Adipocyte (in vitro differentiated cells): ENCODE results near the gene RTN4RL1.
"Not testable (repeated sequence)": the region's sequence is repeated elsewhere in the genome, so short reads cannot be mapped to it uniquely, and the experiment has no call there.

ENCODE experiments used
- DNase-seq: peaks from one replicate; pipeline ENCODE4 v3.0.0-alpha.2; 2015; ENCODE audit warnings: low read depth
- H3K27me3 ChIP-seq: replicated peaks from 2 replicates; pipeline ENCODE4 v1.7.0; 2013; ENCODE audit warnings: mild to moderate bottlenecking, low read length, moderate library complexity; ENCODE audit not compliant: control insufficient read depth, insufficient read depth
- H3K36me3 ChIP-seq: 2 replicates; pipeline ENCODE4 v1.7.0; 2013; ENCODE audit warnings: low read length, mild to moderate bottlenecking, moderate library complexity; ENCODE audit not compliant: control insufficient read depth, insufficient read depth, severe bottlenecking
- H3K4me1 ChIP-seq: 2 replicates; pipeline ENCODE4 v1.7.0; 2013; ENCODE audit warnings: mild to moderate bottlenecking, low read length, moderate library complexity; ENCODE audit not compliant: control insufficient read depth, insufficient read depth
- H3K4me3 ChIP-seq: 2 replicates; pipeline ENCODE4 v1.7.0; 2013; ENCODE audit warnings: mild to moderate bottlenecking, low read length, moderate library complexity
- H3K9ac ChIP-seq: 2 replicates; pipeline ENCODE4 v1.7.0; 2013; ENCODE audit warnings: mild to moderate bottlenecking, low read length, moderate library complexity
- H3K9me3 ChIP-seq: 2 replicates; pipeline ENCODE4 v1.7.0; 2013; ENCODE audit warnings: mild to moderate bottlenecking, low read length, moderate library complexity; ENCODE audit not compliant: control insufficient read depth

The RTN4RL1 gene

GRCh38 chr17:2019723-2020122 is 5.4 kb downstream of the RTN4RL1 start:
- no peak for DNase-seq
- H3K36me3 ChIP-seq = no peaks in the 10 kb centered on the region
- H3K9ac ChIP-seq = no peak overlapping the region
- H3K27me3 ChIP-seq = peaks cover 34% of the 10 kb centered on the region
- H3K9me3 ChIP-seq = no peaks in the 10 kb centered on the region
- no peak overlapping the region for H3K4me3 ChIP-seq
- peaks cover 34% of the 10 kb centered on the region for H3K4me1 ChIP-seq

GRCh38 chr17:2018716-2019510 is 6.2 kb downstream of the RTN4RL1 start:
- DNase-seq = no peak
- Histone ChIP-seq H3K36me3 (no peaks in the 10 kb centered on the region), H3K4me3 (no peak overlapping the region), H3K9ac (no peak overlapping the region), H3K9me3 (no peaks in the 10 kb centered on the region), H3K27me3 (peaks cover 34% of the 10 kb centered on the region), H3K4me1 (peaks cover 40% of the 10 kb centered on the region)

- H3K9me3 ChIP-seq = no peaks in the 10 kb centered on the region
- no peak overlapping the region for H3K4me3 ChIP-seq
- peaks cover 34% of the 10 kb centered on the region for H3K27me3 ChIP-seq
- peaks cover 55% of the 10 kb centered on the region for H3K4me1 ChIP-seq
- no peaks in the 10 kb centered on the region for H3K36me3 ChIP-seq
- no peak for DNase-seq
- H3K9ac ChIP-seq = no peak overlapping the region
Observed at GRCh38 chr17:2017274-2017941, 7.7 kb downstream of the RTN4RL1 start.

- Histone ChIP-seq H3K9me3 (no peaks in the 10 kb centered on the region), H3K4me1 (peaks cover 65% of the 10 kb centered on the region), H3K9ac (no peak overlapping the region), H3K36me3 (no peaks in the 10 kb centered on the region), H3K4me3 (no peak overlapping the region), H3K27me3 (peaks cover 34% of the 10 kb centered on the region)
- DNase-seq = no peak
Observed at GRCh38 chr17:2016494-2016893, 8.6 kb downstream of the RTN4RL1 start.

- no peaks in the 10 kb centered on the region for H3K36me3 ChIP-seq
- no peaks in the 10 kb centered on the region for H3K9me3 ChIP-seq
- DNase-seq = no peak
- peaks cover 34% of the 10 kb centered on the region for H3K27me3 ChIP-seq
- peak overlapping the region; percentile 3 for H3K9ac ChIP-seq
- H3K4me3 ChIP-seq = no peak overlapping the region
- H3K4me1 ChIP-seq = peaks cover 69% of the 10 kb centered on the region
Observed at GRCh38 chr17:2015314-2015713, 9.8 kb downstream of the RTN4RL1 start.

DNA sequence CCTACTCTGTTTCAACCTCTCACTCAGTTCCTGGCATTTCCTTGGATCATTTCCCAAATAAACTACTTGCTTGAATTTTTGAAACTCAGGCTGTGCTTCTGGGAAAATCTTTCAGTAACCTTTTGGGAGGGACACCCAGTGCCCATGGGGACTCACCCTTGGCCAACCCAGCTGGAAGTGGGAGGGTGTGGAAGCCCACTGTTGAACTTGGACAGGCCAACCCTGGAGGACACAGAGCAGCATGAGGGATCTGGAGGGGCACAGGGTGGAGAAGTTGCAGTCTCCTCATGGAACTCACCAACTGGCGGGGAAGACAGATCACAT is 11.2 kb downstream of the RTN4RL1 start:
- peak overlapping the region; percentile 35 for H3K4me3 ChIP-seq
- no peaks in the 10 kb centered on the region for H3K9me3 ChIP-seq
- H3K9ac ChIP-seq = peak overlapping the region; percentile 65
- no peaks in the 10 kb centered on the region for H3K36me3 ChIP-seq
- peak; percentile 24 for DNase-seq
- H3K4me1 ChIP-seq = peaks cover 69% of the 10 kb centered on the region
- H3K27me3 ChIP-seq = peaks cover 20% of the 10 kb centered on the region

DNA sequence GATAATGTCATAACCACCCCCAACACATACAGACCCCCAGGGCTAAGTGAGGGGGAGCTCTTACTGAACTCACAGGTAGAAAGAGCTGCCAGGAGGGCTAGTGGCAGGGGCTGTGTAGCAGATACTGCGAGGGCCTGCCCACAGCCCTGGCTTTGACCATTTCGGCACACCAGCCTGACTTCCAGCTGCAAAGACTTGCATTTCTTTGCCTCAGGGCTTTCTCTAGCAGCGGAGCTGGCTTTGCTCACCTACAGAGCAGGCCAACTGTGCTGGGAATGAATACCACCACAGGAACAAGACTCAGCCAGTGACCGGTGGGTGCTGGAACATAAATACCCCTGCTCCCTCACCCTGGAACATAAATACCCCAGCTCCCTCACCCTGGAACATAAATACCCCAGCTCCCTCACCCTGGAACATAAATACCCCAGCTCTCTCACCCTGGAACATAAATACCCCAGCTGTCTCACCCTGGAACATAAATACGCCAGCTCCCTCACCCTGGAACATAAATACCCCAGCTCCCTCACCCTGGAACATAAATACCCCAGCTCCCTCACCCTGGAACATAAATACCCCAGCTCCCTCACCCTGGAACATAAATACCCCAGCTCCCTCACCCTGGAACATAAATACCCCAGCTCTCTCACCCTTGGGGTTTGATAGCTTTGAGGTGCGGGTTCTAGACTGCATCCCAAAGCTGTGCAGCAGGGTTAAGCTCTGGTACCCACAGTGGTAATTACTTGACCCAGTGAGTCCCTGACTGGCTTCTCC is 11.7 kb downstream of the RTN4RL1 start:
- H3K9me3 ChIP-seq, H3K4me3 ChIP-seq, H3K36me3 ChIP-seq: not testable (repeated sequence)
- peak; percentile 28 for DNase-seq
- H3K4me1 ChIP-seq = peaks cover 63% of the 10 kb centered on the region
- peak overlapping the region; percentile 36 for H3K9ac ChIP-seq
- H3K27me3 ChIP-seq = peaks cover 15% of the 10 kb centered on the region

DNA sequence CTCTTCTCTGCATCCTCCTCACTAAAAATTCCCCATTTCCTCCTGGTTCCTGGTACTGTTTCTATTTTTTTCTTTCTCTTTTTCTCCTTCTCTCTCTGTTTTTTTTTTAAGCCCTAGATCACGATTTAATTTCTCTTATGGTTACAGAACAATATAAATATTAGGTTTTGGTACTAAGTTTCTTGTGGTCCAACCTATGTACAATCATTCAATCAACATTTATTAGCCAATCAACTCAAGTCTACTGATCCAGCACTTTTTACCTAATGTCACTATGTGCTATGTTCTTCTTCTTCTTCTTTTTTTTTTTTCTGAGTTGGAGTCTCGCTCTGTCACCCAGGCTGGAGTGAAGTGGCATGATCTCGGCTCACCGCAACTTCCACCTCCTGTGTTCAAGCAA is 12.6 kb downstream of the RTN4RL1 start:
- H3K4me1 ChIP-seq = peaks cover 55% of the 10 kb centered on the region
- DNase-seq = no peak
- H3K36me3 ChIP-seq = no peaks in the 10 kb centered on the region
- peak overlapping the region; percentile 84 for H3K9ac ChIP-seq
- peak overlapping the region; percentile 62 for H3K4me3 ChIP-seq
- peaks cover 7% of the 10 kb centered on the region for H3K27me3 ChIP-seq
- H3K9me3 ChIP-seq = no peaks in the 10 kb centered on the region

GRCh38 chr17:2011411-2012371 is 13.4 kb downstream of the RTN4RL1 start:
- peak; percentile 73 for DNase-seq
- Histone ChIP-seq H3K36me3 (no peaks in the 10 kb centered on the region), H3K9me3 (no peaks in the 10 kb centered on the region), H3K27me3 (peaks cover 3% of the 10 kb centered on the region), H3K9ac (peak overlapping the region; percentile 84), H3K4me1 (peaks cover 53% of the 10 kb centered on the region), H3K4me3 (peak overlapping the region; percentile 62)

DNA sequence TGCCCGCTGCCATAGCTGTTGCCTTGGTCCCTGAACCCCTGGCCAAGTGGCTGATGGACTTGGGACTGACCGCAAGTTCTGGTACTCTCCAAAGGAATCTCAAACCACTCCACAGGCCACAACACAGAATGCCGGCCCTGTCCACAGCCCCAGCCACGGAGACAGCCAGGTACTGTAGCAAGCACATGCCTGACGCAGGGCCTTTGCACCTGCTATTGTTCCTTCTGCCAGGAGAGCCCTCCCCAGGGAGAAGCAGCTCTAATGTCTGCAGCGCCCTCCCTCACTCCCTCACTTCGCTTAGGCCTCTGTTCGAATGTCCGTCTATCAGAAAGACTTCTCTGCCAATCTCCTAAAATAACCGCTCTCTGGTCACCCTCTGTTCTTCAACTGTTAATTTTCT is 15.4 kb downstream of the RTN4RL1 start:
- H3K4me1 ChIP-seq = peaks cover 45% of the 10 kb centered on the region
- no peaks in the 10 kb centered on the region for H3K9me3 ChIP-seq
- H3K9ac ChIP-seq = no peak overlapping the region
- no peak for DNase-seq
- no peaks in the 10 kb centered on the region for H3K36me3 ChIP-seq
- no peak overlapping the region for H3K4me3 ChIP-seq
- no peaks in the 10 kb centered on the region for H3K27me3 ChIP-seq
